NCI-H2227 (cell line): Measurements from ENCODE around the gene OR8B12.
"Not testable (repeated sequence)": the region's sequence is repeated elsewhere in the genome, so short reads cannot be mapped to it uniquely, and the experiment has no call there.

Source experiments
- DNase-seq: peaks from one replicate; lab custom pipeline; 2025; ENCODE audit not compliant: unreplicated experiment; lab: John Stamatoyannopoulos, UW

OR8B12 gene

GRCh38 chr11:124533626-124534025, 9.8 kb downstream of the OR8B12 start:
- no peak for DNase-seq

- no peak for DNase-seq
These were observed 23.0 kb downstream of the OR8B12 start for GRCh38 chr11:124520550-124520854.

- DNase-seq, result no peak
These were observed 23.5 kb downstream of the OR8B12 start for GRCh38 chr11:124519850-124520549.

- no peak for DNase-seq
These were observed 24.4 kb downstream of the OR8B12 start for GRCh38 chr11:124518989-124519451.

GRCh38 chr11:124517314-124517713, 26.1 kb downstream of the OR8B12 start:
- DNase-seq, result no peak

- not testable (repeated sequence) for DNase-seq
These were observed 28.8 kb downstream of the OR8B12 start for GRCh38 chr11:124514675-124515074.

- no peak for DNase-seq
These were observed 29.3 kb downstream of the OR8B12 start for GRCh38 chr11:124514131-124514530.

GRCh38 chr11:124511745-124512144, 31.7 kb downstream of the OR8B12 start:
- DNase-seq, result no peak

GRCh38 chr11:124510279-124510678, 33.2 kb downstream of the OR8B12 start:
- no peak for DNase-seq

GRCh38 chr11:124499711-124500110, 43.7 kb downstream of the OR8B12 start:
- DNase-seq, result no peak

GRCh38 chr11:124493016-124493655, 50.3 kb downstream of the OR8B12 start:
- DNase-seq, result no peak
